Measurements from ENCODE around the gene PARM1. TPM values are rescaled to one million over a fixed set of nuclear protein-coding genes. Genes with fewer than 3 reads are reported as not detected.

Gene PARM1
- total RNA-seq, 8 experiments from 2014 or later: 0.21 to 29.5 (median 2.2) TPM

DNA sequence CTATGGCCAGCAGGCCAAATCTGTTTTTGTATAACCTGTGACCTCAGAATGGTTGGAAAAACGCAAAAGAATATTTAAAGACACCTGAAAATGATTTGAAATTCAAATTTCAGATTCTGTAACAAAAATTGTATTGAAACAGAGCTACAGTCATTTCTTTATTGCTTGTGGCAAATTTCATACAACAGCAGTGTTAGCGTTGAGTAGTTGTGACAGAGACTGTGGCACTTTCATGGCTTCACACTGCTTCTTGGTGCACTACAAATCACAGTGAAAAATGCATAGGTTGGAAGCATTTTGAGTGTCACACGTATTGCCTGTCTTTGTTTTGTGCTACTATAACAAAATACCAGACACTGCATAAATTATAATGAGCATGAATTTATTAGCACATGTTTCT is 12.2 kb upstream of the PARM1 start:
- Histone ChIP-seq H3K27ac (no peak overlapping the region), H3K4me1 (replicated peaks in 1 of 2) (no peaks in the 10 kb centered on the region), H3K4me3 (no peak overlapping the region)
- no peak for ATAC-seq (replicated peaks in 6 of 8)
- in situ Hi-C loops (cut with MboI; ENCODE audit: low pct_unique_long_range_greater_than_20kb in 2 of 9, low sequenced_read_pairs in 9 of 9, unreplicated experiment in 9 of 9): no loop called here
- WGBS, 10 experiments: 0 to 95% (median 49%) methylated on average over 2 to 3 of the region's 3 CpGs; no CpG with 5 or more reads in 1 of the 10 experiments

- H3K4me3 ChIP-seq: no peak overlapping the region
- in situ Hi-C loops (cut with MboI; ENCODE audit: low pct_unique_long_range_greater_than_20kb in 2 of 9, low sequenced_read_pairs in 9 of 9, unreplicated experiment in 9 of 9): no loop called here
- no peak for ATAC-seq (replicated peaks in 6 of 8)
- no peaks in the 10 kb centered on the region for H3K4me1 ChIP-seq (replicated peaks in 1 of 2)
- H3K27ac ChIP-seq: no peak overlapping the region
Measured at GRCh38 chr4:74921490-74921889, 11.4 kb upstream of the PARM1 start.

- Histone ChIP-seq H3K27ac (no peak overlapping the region), H3K4me3 (no peak overlapping the region), H3K4me1 (replicated peaks in 1 of 2) (no peaks in the 10 kb centered on the region)
- WGBS, 10 experiments: 38 to 100% (median 57%) methylated on average over 1 of the region's 1 CpG; no CpG with 5 or more reads in 3 of the 10 experiments
- in situ Hi-C loops (cut with MboI; ENCODE audit: low pct_unique_long_range_greater_than_20kb in 2 of 9, low sequenced_read_pairs in 9 of 9, unreplicated experiment in 9 of 9): loop anchor here in 1 of 9 experiments (25.0 kb wide), 1 partner anchor 361 kb away; no protein-coding TSS in a partner anchor
- ATAC-seq (replicated peaks in 6 of 8): no peak
Measured at GRCh38 chr4:74926007-74926406, 6.9 kb upstream of the PARM1 start.

GRCh38 chr4:74930162-74930561 is 2.8 kb upstream of the PARM1 start:
- Histone ChIP-seq H3K4me1 (replicated peaks in 1 of 2) (peaks cover 2 to 6% of the 10 kb centered on the region in 2 donors), H3K4me3 (no peak overlapping the region), H3K27ac (no peak overlapping the region)
- ATAC-seq (replicated peaks in 6 of 8): no peak
- 5 to 100% (median 86%) methylated on average over 1 to 4 of the region's 4 CpGs for WGBS, 10 experiments
- in situ Hi-C loops (cut with MboI; ENCODE audit: low pct_unique_long_range_greater_than_20kb in 2 of 9, low sequenced_read_pairs in 9 of 9, unreplicated experiment in 9 of 9): loop anchor here in 1 of 9 experiments (25.0 kb wide), 1 partner anchor 357 kb away; no protein-coding TSS in a partner anchor

GRCh38 chr4:74931376-74931775 is 1.5 kb upstream of the PARM1 start:
- WGBS, 10 experiments: 0 to 25% (median 0%) methylated on average over 1 to 2 of the region's 2 CpGs; no CpG with 5 or more reads in 3 of the 10 experiments
- Histone ChIP-seq H3K4me3 (no peak overlapping the region), H3K4me1 (replicated peaks in 1 of 2) (peaks cover 2 to 6% of the 10 kb centered on the region in 2 donors), H3K27ac (no peak overlapping the region)
- ATAC-seq (replicated peaks in 6 of 8): no peak
- in situ Hi-C loops (cut with MboI; ENCODE audit: low pct_unique_long_range_greater_than_20kb in 2 of 9, low sequenced_read_pairs in 9 of 9, unreplicated experiment in 9 of 9): loop anchor here in 1 of 9 experiments (25.0 kb wide), 1 partner anchor 356 kb away; no protein-coding TSS in a partner anchor

GRCh38 chr4:74932010-74932409 is 906 bp upstream of the PARM1 start:
- H3K4me1 ChIP-seq (replicated peaks in 1 of 2): peaks cover 2 to 6% of the 10 kb centered on the region in 2 donors
- in situ Hi-C loops (cut with MboI; ENCODE audit: low pct_unique_long_range_greater_than_20kb in 2 of 9, low sequenced_read_pairs in 9 of 9, unreplicated experiment in 9 of 9): loop anchor here in 1 of 9 experiments (25.0 kb wide), 1 partner anchor 355 kb away; no protein-coding TSS in a partner anchor
- no peak overlapping the region for H3K4me3 ChIP-seq
- no peak for ATAC-seq (replicated peaks in 6 of 8)
- WGBS, 10 experiments: 33 to 83% (median 74%) methylated on average over 1 to 6 of the region's 6 CpGs; no CpG with 5 or more reads in 1 of the 10 experiments
- no peak overlapping the region for H3K27ac ChIP-seq

- in situ Hi-C loops (cut with MboI; ENCODE audit: low pct_unique_long_range_greater_than_20kb in 2 of 9, low sequenced_read_pairs in 9 of 9, unreplicated experiment in 9 of 9): loop anchor here in 1 of 9 experiments (25.0 kb wide), 1 partner anchor 354 kb away; no protein-coding TSS in a partner anchor
- H3K4me1 ChIP-seq (replicated peaks in 1 of 2): peaks cover 2 to 6% of the 10 kb centered on the region in 2 donors
- no peak for ATAC-seq (replicated peaks in 6 of 8)
- WGBS, 10 experiments: 0% methylated on average over 1 to 21 of the region's 28 CpGs; no CpG with 5 or more reads in 7 of the 10 experiments
- H3K27ac ChIP-seq: no peak overlapping the region
- H3K4me3 ChIP-seq: peak overlapping the region; percentile 45 to 59 (median 52)
Measured at GRCh38 chr4:74933562-74934015, 673 bp downstream of the PARM1 start.

- 0 to 7% (median 2%) methylated on average over 3 to 31 of the region's 45 CpGs; no CpG with 5 or more reads in 2 of the 10 experiments for WGBS, 10 experiments
- Histone ChIP-seq H3K4me1 (replicated peaks in 1 of 2) (peaks cover 2 to 6% of the 10 kb centered on the region in 2 donors), H3K27ac (no peak overlapping the region), H3K4me3 (peak overlapping the region; percentile 45 to 59 (median 52))
- in situ Hi-C loops (cut with MboI; ENCODE audit: low pct_unique_long_range_greater_than_20kb in 2 of 9, low sequenced_read_pairs in 9 of 9, unreplicated experiment in 9 of 9): loop anchor here in 1 of 9 experiments (25.0 kb wide), 1 partner anchor 353 kb away; no protein-coding TSS in a partner anchor
- ATAC-seq (replicated peaks in 6 of 8): peak; percentile 4 to 33 (median 22)
Measured at GRCh38 chr4:74934016-74934831, 1.3 kb downstream of the PARM1 start.

DNA sequence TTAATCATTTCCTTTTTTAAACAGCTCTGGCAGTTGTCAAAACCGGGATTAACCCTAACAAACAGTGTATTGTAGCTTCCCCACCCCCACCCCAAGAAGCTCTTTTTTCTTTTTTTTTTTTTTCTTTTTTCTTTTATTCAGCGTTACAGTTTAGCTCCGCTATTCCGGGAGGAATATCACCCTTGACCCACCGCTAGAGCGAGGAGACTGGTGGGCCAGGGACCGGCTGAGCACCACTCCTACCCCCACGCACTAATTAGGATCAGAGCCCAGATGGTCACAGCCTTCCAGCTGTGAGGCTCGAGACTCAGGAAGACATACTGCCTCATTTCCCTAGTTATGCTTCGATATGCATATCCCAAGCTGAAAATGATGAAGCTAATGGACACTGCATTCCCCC is 2.0 kb downstream of the PARM1 start:
- no peak for ATAC-seq (replicated peaks in 6 of 8)
- H3K27ac ChIP-seq: no peak overlapping the region
- in situ Hi-C loops (cut with MboI; ENCODE audit: low pct_unique_long_range_greater_than_20kb in 2 of 9, low sequenced_read_pairs in 9 of 9, unreplicated experiment in 9 of 9): loop anchor here in 1 of 9 experiments (25.0 kb wide), 1 partner anchor 352 kb away; no protein-coding TSS in a partner anchor
- H3K4me3 ChIP-seq: peak overlapping the region; percentile 45 to 59 (median 52)
- 0 to 16% (median 0%) methylated on average over 1 to 10 of the region's 10 CpGs; no CpG with 5 or more reads in 1 of the 10 experiments for whole genome bisulfite sequencing, 10 experiments
- peaks cover 2 to 6% of the 10 kb centered on the region in 2 donors for H3K4me1 ChIP-seq (replicated peaks in 1 of 2)

DNA sequence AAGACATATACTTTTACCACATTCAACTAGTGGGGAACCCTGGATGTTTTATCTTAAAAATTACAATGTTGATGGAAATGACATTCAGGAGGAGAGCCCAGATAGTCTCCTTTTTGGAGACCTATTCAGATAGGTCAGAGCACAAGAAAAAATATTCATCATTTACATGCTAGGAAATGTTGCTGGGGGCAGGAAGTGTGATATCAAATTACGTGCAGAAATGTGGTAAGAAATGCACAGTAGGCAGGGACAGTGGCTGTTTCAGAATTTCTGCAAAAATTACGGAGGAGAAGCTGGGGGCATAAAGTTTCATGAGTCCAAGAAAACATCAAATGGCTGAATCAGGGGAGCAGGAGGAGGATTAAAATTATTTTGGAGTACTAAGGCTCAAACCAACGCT is 8.2 kb downstream of the PARM1 start:
- 0 to 93% (median 80%) methylated on average over 1 to 3 of the region's 3 CpGs for WGBS, 10 experiments
- ATAC-seq (replicated peaks in 6 of 8): peak in 1 of 8 experiments; percentile 56
- Histone ChIP-seq H3K27ac (no peak overlapping the region), H3K4me3 (no peak overlapping the region), H3K4me1 (replicated peaks in 1 of 2) (no peaks in the 10 kb centered on the region)
- in situ Hi-C loops (cut with MboI; ENCODE audit: low pct_unique_long_range_greater_than_20kb in 2 of 9, low sequenced_read_pairs in 9 of 9, unreplicated experiment in 9 of 9): loop anchor here in 1 of 9 experiments (25.0 kb wide), 1 partner anchor 346 kb away; no protein-coding TSS in a partner anchor

GRCh38 chr4:74942251-74942917 is 9.5 kb downstream of the PARM1 start:
- ATAC-seq (replicated peaks in 6 of 8): peak in 1 of 8 experiments; percentile 33

DNA sequence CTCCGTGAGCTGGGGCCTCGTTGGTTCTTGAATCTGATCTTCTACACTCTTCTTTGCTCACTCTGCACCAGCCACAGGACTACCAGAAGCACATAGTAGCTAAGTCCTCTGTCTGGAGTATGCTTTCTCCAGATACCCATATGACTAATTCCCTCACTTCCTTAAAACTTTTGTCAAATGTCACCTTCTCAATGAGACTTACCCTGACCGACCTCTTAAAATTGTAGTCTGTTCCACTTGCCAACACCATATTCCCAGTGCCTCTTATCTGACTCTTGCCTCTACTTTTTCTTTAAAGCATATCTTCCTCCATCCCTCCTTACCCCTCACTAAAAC is 10.0 kb downstream of the PARM1 start:
- WGBS, 10 experiments: 15 to 93% (median 81%) methylated on average over 1 to 3 of the region's 3 CpGs; no CpG with 5 or more reads in 3 of the 10 experiments
- in situ Hi-C loops (cut with MboI; ENCODE audit: low pct_unique_long_range_greater_than_20kb in 2 of 9, low sequenced_read_pairs in 9 of 9, unreplicated experiment in 9 of 9): loop anchor here in 1 of 9 experiments (25.0 kb wide), 1 partner anchor 344 kb away; no protein-coding TSS in a partner anchor
- H3K4me3 ChIP-seq: no peak overlapping the region
- no peak overlapping the region for H3K27ac ChIP-seq
- ATAC-seq (replicated peaks in 6 of 8): no peak
- no peaks in the 10 kb centered on the region for H3K4me1 ChIP-seq (replicated peaks in 1 of 2)

More at GRCh38 chr4:74942251-74942917, 9.5 kb downstream of the PARM1 start:
- WGBS, 10 experiments: 0 to 88% (median 43%) methylated on average over 1 to 3 of the region's 3 CpGs; no CpG with 5 or more reads in 1 of the 10 experiments
- no peak overlapping the region for H3K27ac ChIP-seq
- in situ Hi-C loops (cut with MboI; ENCODE audit: low pct_unique_long_range_greater_than_20kb in 2 of 9, low sequenced_read_pairs in 9 of 9, unreplicated experiment in 9 of 9): loop anchor here in 1 of 9 experiments (25.0 kb wide), 1 partner anchor 345 kb away; no protein-coding TSS in a partner anchor
- H3K4me3 ChIP-seq: no peak overlapping the region
- no peaks in the 10 kb centered on the region for H3K4me1 ChIP-seq (replicated peaks in 1 of 2)
